ENCODE data around the gene RBBP8NL.

The RBBP8NL gene

DNA sequence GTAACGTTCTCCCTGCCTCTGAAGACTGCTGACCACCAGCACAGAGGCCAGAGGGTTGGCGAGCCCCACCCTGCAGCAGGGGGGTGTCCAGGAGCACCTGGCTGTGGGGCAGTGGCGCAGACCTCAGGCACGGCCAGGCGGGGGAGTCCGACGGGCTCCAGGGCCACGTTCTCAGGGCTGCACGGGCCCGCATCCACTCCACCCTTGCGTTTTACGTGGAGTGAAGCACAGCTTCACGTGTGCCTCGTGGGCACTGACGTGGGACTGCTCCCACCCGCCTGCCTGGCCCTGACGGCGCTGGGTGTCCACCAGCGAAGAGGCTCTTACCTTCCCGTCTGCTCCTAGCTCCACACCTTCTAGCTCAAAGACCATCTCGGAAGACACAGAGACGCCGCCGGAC lies 33.5 kb downstream of the RBBP8NL start:
- DNase-seq (ENCODE audit: low read depth in 1 of 2, low spot score in 1 of 2) = no peak

DNA sequence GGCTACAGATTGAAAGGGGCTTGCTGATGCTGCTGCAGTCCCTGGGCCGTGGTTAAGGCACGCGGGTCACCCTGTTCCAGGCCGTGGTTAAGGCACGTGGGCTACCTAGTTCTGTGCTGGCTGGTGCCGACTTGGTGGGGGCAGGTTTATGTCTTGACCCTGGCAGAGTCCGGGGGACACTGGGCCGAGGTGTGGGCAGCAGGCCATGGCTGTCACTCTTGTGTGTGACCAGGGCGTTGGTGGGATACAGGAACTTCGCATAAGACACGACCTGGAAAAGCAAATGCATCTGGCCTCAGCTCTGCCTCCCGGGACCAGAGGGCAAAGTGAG lies 34.0 kb downstream of the RBBP8NL start:
- no peak for DNase-seq (ENCODE audit: low read depth in 1 of 2, low spot score in 1 of 2)

DNA sequence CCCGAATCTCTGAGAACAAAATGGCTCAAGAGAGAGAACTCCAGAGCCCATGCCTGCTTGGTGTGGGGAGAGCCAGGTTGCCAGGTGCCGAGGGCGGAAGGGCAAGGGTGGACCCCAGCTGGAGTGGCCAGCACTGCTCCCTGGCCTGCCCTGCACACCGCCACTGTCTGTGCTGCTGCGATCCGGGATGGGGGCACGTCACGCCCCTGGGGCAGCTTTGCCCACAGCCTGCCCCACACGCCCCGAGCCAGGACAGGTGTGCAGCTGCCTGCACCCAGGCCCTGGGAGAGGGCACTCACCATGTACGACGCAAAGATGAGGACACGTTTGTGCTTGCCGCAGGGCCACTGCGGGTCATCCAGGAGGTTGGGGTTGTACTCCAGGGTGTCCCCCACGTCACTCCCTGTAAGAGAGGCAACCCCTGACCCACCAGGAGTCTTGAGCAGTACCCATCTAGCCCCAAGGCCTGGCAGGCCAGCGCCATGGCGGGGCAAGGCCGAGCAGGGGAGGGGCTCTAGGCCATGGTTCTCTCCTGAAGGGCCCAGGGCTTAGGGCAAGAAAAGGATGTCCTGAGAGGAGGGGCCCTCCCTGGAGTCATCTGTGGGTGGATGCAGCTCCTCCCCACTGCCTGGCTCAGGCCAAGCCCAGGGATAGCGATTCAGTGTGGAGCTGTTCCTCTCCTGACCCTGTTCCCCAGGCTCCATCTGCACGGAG lies 34.6 kb downstream of the RBBP8NL start:
- DNase-seq (ENCODE audit: low read depth in 1 of 2, low spot score in 1 of 2) = no peak

DNA sequence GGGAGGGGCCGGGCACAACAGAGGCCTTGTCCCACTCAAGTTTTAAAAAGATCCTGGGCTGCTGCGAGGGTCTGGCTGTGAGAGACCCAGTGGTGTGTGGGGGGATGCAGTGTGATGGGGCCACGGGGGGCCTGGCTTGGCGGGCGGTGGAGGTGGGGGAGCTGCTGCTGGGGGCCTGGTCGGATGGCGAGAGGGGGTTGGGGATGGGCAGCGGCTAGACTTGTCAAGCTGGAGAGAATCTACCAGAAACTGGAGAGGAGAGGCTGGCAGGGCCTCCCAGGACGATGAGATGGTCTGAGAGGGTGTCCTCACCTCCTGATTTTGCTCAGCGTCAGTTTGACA lies 35.3 kb downstream of the RBBP8NL start:
- no peak for DNase-seq (ENCODE audit: low read depth in 1 of 2, low spot score in 1 of 2)

DNA sequence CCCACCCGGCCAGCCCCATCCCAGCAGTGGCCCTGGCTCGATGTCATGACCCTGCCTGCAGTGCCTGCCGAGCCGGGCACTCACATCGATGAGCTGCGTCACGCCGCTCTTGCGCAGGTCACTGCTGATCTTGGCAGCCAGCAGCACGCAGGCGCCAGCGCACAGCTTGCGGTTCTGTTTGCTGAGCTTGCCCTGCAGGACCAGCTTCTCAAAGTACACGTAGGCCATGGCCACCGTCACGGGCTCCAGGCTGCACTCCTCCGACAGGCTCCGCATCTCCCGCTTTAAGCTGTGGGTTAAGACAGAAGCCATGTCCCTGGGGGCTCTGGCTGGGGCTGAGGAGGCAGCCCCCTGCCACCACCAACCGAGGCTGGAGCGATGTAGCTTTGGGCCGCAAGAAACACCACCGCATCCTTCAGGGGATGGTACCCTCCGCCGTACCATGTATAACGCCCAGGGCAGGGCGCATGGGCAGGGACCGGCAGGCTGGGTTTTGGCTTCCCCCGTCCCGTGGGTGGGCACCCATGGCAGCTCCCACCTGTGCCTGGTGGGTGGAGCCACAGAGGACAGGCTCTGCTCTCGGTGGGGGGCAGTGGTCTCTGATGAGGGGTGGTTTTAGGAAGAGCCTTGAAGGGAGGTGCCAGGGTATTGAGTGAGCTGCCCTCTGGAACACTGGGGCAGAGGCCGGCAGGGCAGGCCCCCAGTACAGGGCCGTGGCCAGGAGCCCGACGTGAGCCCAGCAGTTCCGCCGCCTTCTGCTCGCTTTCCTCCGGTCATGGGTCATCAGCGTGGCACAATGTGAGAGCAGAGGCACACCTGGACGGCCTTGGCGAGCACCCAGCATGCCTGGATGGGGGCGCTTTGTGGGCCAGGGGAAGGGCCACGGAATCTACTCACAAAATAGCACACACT lies 35.9 kb downstream of the RBBP8NL start:
- no peak for DNase-seq (ENCODE audit: low read depth in 1 of 2, low spot score in 1 of 2)

DNA sequence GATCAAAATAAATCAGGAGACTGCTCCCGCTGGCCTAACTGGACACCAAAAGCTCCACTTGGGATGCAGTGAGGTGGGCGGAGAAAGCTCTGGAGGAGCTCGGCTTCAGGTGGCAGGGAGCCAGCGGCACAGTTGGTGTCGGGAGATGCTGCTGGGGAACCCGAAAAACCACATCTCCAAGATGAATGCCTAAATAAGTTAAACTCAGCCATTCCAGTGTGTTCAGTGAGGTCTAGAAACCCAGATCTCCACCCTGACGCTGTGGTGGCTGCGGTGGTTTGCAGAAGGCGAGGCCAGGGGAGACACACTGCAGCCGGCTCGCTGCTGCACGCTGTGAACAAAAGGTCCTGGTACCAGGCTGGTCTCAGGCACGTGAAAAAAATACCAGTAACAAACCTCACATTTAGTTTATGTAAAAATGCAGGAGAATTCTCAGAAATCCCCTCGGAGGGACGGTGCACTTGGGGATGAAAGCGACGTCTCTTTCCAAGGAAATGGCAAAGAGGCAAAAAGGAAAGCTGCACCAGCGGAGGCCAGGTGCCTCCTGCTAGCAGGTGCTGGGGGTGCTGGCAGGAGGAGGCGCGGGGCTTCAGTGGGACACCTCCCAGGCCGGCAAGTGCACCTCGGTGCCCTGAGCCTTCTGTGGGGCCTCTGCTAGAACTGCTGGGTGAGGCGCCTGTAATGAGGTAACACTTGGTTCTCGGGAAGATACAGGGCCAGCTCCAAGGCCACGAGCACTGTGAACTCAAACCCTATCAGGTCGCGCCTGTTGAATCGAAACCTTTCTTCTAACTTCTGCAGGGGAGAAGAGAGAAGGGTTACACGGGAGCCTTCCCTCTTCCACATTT lies 36.8 kb downstream of the RBBP8NL start:
- DNase-seq (ENCODE audit: low read depth in 1 of 2, low spot score in 1 of 2) = no peak

DNA sequence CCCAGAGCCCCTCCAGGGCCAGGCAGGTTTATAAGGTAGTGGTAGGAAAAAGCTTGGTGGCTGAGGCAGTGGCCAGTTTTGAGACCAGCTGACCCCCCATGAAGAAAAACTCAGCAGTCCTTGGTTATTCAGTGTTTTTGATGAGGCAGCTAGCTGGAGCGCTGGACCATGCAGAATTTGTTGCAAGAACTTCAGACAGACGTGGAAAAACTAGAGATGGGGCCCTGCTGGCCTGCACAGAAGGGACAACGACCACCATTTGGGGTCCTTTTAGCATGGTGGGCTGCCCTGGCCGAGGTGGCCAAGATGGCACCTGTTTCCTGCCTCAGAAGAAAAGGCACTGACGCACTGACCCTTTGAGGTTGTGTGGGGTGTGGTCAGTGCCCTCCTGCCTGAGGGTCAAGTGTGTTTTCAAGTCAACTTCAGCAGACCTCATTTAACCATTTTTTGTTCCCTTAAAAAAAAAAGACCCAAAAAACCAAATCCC lies 37.7 kb downstream of the RBBP8NL start:
- no peak for DNase-seq (ENCODE audit: low read depth in 1 of 2, low spot score in 1 of 2)

DNA sequence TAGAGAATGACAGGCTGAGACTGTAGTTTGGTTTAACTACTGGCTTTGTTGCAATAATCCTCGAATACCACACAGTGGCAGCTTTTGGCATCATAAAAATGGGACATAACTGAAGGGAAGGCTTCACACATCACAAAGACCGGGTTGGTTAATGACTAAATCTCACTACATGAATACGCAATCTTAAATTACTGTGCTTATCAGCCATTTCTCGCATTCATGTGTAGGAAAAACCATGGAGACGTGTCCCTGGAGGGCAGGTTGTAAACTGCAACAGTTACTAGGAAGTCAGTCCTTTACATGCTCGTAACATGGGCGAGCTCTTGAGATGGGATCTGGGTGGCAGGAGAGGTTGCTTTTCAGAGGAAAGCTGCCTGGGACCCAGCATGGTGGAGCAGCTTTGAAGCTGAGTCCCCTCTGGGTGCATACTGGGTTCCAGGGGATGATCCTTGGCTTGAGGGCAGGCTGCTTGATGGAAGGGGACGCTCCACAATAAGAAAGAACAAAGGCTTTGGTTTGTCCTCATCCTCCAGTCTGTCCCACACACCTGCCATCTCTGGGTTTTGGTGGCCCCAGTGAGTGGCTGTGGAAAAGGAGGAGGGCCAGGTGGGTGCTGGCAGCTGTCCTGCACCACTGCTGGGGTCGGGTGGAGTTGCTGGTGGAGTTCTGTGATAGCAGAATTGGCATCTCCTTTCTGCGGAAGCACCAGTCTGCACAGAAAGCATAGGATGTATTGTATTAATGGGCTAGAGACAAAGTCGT lies 38.3 kb downstream of the RBBP8NL start:
- no peak for DNase-seq (ENCODE audit: low read depth in 1 of 2, low spot score in 1 of 2)

DNA sequence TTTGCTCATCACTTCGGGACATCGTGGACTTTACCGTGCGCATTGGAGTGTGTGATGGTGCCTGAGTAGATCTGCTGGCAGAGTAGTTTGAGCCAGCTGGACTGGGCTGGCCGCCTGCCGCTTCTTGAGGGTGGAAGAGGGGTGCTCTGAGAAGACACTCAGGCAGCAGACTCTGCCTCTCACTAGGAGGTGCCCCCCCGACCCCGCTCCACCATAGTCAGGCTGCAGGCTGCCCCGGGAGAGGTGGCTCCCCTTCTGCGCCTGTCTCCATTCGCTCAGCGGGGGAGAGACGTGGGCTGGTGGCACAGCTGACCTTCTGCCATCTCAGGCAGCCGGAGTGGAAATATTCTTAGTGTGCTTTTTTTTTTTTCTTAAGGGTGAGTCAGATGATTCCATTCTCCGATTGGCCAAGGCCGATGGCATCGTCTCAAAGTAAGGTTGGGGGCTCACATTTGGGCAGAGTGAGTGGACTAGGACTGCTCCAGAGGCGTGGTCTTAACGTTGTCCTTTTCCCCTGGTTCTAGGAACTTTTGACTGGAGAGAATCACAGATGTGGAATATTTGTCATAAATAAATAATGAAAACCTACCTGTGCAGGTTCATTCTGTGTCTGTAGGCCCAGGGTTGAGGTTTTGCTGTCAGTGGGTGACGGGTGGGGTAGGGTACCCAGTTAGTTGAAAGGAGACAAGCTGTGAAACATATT lies 39.3 kb downstream of the RBBP8NL start:
- no peak for DNase-seq (ENCODE audit: low read depth in 1 of 2, low spot score in 1 of 2)

DNA sequence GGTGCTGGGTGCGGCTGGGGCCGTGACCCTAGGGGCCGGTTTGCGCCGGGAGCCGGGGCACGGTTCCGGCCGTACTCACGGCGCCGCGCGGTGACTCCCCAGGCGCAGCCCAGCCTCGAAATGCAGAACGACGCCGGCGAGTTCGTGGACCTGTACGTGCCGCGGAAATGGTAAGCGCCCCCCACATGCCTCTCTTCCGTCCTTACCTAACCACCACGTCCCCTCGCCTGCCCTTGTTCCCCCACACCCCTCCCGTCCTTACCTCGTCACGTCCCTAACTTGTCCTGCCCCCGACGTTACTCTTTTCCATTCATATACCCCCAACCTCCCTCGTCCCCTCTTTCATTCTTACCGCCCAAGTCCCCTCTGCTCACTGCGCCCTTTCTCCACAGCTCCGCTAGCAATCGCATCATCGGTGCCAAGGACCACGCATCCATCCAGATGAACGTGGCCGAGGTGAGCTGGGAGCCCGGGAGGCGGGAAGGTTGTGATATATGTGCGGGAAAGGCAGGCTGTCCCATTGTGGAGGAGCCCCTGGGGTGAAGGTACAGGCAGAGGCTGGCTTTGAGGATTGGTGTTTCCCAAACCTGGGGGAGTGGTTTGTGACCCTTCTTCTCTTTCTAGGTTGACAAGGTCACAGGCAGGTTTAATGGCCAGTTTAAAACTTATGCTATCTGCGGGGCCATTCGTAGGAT lies 40.0 kb downstream of the RBBP8NL start:
- DNase-seq (ENCODE audit: low read depth in 1 of 2, low spot score in 1 of 2) = no peak

DNA sequence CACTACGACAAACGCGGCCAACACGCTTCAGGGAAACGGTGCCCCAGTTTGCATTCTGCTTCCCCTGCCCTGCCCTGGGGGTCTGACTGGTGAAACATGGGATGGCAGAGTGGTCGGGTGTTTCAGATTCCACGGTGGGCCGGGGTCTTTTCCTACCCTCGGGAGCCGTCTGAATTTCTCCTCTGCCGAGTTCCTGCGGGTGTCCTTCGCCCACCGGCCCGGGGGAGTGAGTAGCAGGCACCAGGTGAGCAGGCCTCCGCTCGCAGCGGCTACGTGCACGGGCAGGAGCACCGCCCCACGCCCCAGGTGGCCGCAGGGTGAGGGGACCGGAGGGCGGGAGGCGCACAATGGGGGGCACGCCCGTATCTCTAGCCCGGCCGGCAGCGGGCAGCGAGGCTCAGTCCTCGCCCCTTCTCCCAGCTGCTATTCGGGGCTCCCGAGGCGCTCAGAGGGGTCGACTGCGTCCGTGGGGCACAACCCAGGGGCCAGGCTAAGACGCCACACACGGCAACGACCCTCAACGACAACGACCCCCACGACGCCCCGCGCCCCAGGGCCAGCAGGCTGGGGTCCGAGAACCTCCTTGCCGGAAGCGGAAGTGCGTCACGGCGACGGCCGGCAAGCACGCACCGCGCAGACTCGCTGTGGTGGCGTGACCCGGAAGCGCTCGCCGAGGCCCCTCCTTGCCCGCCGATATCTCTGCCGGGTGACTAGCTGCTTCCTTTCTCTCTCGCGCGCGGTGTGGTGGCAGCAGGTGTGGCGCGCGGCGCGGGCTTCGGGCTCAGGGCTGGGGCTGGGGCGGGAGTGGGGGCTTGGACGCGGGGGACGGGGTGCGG lies 40.7 kb downstream of the RBBP8NL start, which contains the start of gene RPS21:
Gene RPS21 (plus strand): TSS at position 721 of the 836 bp plus-strand sequence. CDS start 236 bp downstream, outside the sequence.
- DNase-seq (ENCODE audit: low read depth in 1 of 2, low spot score in 1 of 2) = peak; percentile 84 to 91

DNA sequence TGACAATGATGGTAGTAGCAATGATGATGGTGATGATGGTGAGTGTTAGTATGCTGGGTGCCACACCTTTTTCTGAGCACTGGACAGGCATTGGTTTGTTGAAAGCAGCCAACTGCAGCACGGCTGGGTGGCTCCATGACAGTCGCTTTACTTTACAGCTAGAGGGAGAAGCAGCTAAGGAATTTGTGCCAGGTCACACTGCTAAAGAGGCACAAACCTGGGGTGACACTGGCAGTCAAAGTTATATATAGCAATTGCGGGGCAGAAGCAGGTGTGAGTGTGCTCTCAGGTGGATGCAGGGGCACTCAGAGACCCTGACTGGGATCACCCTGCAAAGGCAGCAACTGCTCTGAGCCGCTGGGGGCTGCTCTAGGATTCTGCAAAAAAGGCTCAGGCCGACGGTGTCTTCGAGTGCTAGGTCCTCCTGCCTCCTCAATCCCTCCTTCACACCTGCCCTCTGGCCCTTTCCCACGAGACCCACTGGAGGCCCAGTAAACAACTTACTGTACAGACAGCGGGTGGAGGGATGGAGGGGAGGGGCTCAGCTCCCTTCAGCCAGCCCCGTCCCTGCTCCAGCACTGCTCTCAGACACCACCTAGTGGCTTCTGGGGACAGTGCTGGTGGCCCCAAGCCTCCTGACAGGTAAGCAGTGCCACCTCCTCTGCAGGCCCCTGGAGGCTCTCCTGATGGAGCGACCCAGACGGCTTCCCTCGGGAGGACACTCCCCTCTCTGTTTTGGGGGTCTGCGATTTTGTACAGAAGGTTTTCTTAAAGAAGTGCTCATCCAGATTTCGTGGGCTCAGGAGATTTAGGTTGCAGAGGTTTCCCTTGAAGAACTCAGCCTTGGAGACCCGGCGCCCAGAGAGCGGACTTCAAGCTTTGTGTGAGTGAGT lies 44.8 kb downstream of the RBBP8NL start:
- peak; percentile 52 to 64 for DNase-seq (ENCODE audit: low read depth in 1 of 2, low spot score in 1 of 2)

DNA sequence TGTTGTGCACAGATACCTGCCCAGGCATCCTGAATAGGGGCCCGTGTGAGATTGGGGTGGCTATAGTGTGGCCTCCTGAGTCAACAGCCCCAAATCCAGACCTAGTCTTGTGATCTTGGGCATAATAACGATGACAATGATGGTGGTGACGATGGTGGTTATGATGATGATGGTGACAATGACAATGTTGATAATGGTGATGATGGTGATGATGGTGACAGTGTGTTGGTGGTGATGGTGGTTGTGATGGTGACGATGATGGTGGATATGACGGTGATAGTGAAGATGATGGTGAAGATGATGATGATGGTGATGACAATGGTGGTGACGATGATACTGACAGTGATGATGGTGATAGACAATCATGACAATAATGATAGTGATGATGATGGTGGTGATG lies 45.5 kb downstream of the RBBP8NL start:
- no peak for DNase-seq (ENCODE audit: low read depth in 1 of 2, low spot score in 1 of 2)

DNA sequence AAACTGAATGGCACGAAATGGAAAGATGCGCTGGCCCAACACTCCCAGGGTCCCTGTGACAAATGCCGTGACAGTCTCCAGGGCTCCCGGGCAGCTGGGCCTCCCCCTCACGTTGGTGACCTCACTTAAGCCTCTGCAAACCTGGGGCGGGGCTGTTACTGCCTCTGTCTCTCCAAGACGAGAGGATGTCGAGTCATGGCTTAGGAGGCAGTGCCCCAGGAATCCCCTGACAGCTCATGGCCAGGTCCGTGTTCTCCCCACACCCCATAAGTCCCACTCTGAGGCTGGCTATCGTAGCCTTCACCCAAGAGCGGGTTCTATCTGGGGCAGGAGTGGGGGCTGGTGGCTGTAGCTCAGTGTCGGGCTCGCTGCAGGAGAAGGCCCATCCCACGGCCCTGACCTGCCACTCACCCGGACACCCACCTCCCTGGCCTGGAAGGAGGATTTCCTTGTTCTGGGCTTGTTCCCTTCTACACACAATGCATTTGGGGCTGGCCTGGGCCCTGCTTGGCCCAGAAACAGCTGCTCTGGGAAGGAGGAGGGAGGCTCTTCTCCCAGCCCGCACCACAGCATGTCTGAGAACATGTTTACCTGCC lies 46.0 kb downstream of the RBBP8NL start:
- no peak for DNase-seq (ENCODE audit: low read depth in 1 of 2, low spot score in 1 of 2)

DNA sequence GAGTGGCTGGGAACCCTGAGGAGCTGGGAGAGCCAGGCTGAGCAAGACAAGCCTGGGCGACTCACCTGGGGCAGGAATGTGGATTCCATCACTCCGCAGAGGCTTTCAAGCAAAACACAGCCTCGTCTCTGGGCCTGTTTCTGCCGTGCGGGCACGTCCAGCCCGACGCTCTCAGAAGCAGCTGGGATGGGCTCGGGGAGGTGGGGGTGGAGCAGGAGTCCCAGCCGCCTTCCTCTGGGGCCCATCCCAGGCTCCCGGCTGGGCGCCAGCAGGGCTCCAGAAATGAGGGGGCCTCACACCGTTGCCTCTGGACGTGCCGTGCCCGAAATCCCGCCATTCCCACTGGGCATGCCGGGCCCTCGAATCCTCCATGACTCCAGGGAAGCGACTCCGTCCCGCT lies 49.1 kb downstream of the RBBP8NL start:
- no peak for DNase-seq (ENCODE audit: low read depth in 1 of 2, low spot score in 1 of 2)

DNA sequence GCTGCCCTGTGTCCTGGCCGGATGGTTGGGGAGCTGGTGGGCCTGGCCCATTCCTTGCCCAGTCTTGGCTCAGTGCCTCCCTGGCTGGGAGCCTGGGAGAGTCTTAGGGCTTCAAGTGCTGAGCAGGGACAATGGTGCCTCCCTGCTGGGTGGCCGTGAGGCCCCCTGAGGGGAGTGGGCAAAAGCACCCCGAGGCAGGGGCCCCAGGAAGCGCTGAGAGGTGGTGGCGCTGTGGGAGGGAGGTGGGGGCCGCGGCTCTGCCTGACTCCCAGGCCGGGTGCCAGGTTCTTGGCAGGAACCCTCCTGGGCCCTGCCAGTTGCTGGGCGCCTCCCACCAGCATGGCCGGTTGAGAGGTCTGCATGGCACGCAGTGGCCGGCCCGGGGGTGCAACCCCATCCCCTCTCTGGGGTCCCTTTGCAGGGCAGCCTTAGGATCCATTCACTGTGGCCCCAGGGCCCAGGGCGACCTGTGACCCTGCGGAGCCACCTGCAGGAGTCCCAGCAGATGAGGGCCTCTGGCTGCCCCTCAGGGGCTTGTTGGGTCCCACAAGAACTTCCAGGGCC lies 49.6 kb downstream of the RBBP8NL start:
- no peak for DNase-seq (ENCODE audit: low read depth in 1 of 2, low spot score in 1 of 2)

DNA sequence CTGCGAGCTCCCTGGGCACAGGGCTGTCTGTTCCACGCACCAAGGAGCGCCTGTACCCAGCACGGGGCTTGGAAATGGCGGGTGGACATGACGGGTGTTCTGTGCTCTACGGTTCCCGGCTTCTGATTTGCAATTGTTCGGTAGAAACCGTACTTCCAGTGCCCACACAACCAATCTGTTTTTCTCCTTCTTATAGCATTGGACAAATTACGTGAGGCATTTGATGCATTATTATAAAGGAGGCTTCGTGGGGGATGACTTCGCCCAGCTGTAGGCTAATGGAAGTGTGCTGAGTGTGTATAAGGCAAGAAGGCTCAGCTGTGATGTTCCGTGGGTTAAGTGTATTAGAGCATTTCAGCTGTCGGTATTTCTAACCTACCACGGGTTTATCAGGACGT lies 50.3 kb downstream of the RBBP8NL start:
- DNase-seq (ENCODE audit: low read depth in 1 of 2, low spot score in 1 of 2) = no peak

Data from activated T-helper 1 cell treated with anti-CD3 and anti-CD28 coated beads, Interleukin-2, amount 50 U/mL, for 16 hours (primary cell).